Choroid plexus epithelial cell (primary cell): Measurements from ENCODE around the gene KLC4.

Source experiments
- DNase-seq: peaks from one replicate; pipeline ENCODE4 v3.0.0-alpha.2; 2010; ENCODE audit warnings: low read depth
- H3K4me3 ChIP-seq: 2 replicates; pipeline ENCODE4 v1.5.1; 2011; ENCODE audit warnings: low read depth, mild to moderate bottlenecking, control low read depth, low read length, moderate library complexity
- TF ChIP-seq, protein P1 (sequence below): conservative IDR thresholded peaks from 2 replicates; pipeline ENCODE4 v1.5.1; 2011; ENCODE audit warnings: low read depth, mild to moderate bottlenecking, control low read depth, inconsistent platforms, low read length, moderate library complexity

Gene KLC4

DNA sequence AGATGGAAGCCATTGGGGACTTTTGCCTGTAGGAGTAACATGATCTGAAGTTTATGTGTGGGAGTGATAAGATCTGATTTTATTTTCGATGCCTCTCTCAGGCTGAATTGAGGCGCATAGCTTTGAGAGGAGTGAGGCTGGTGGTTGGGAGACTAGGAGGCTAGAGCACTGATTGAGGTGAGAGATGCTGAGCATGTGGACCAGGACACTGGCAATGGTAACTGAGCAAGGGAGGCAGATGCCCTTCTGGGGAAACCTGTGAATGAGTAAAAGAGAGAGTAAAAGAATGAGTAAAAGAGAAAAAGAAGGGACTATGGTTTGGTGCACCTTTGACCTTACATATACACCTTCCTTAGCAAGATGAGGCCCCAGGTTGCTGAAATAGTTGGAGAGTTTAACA lies 35.0 kb upstream of the KLC4 start:
- no peak for DNase-seq
- TF ChIP-seq, protein P1, sequence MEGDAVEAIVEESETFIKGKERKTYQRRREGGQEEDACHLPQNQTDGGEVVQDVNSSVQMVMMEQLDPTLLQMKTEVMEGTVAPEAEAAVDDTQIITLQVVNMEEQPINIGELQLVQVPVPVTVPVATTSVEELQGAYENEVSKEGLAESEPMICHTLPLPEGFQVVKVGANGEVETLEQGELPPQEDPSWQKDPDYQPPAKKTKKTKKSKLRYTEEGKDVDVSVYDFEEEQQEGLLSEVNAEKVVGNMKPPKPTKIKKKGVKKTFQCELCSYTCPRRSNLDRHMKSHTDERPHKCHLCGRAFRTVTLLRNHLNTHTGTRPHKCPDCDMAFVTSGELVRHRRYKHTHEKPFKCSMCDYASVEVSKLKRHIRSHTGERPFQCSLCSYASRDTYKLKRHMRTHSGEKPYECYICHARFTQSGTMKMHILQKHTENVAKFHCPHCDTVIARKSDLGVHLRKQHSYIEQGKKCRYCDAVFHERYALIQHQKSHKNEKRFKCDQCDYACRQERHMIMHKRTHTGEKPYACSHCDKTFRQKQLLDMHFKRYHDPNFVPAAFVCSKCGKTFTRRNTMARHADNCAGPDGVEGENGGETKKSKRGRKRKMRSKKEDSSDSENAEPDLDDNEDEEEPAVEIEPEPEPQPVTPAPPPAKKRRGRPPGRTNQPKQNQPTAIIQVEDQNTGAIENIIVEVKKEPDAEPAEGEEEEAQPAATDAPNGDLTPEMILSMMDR: no peak
- no peak overlapping the region for H3K4me3 ChIP-seq

DNA sequence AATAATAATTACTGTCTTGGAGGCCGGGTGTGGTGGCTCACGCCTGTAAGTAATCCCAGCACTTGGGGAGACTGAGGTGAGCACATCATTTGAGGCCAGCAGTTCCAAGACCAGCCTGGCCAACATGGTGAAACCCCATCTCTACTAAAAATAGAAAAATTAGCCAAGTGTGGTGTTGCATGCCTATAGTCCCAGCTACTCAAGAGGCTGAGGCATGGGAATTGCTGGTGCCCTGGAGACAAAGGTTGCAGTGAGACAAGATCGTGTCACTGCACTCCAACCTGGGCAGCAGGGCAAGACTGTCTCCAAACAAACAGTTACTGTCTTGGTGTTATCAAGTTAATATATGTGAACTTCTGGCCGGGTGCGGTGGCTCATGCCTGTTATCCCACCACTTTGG lies 33.1 kb upstream of the KLC4 start:
- no peak overlapping the region for H3K4me3 ChIP-seq
- TF ChIP-seq, protein P1: no peak
- no peak for DNase-seq

DNA sequence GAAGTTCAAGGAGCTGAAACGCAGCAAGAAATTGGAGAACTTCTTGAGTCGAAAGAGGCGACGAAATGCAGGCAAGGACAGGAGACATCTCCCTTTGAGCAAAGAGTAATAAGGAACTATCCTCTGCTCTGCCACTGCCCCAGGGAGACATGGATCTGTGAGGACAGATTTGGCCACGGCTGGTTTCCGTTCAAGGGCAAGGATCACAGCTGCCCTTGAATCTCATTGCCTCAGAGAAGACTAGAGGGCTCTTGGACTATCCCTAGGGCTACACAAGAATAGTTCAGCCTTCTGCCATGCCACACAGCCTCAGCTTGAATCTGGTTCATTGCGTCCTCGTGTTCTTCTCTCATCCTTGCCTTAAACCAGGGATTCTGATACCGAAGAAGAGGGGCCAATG lies 30.3 kb upstream of the KLC4 start:
- H3K4me3 ChIP-seq: no peak overlapping the region
- TF ChIP-seq, protein P1: no peak
- DNase-seq: no peak

DNA sequence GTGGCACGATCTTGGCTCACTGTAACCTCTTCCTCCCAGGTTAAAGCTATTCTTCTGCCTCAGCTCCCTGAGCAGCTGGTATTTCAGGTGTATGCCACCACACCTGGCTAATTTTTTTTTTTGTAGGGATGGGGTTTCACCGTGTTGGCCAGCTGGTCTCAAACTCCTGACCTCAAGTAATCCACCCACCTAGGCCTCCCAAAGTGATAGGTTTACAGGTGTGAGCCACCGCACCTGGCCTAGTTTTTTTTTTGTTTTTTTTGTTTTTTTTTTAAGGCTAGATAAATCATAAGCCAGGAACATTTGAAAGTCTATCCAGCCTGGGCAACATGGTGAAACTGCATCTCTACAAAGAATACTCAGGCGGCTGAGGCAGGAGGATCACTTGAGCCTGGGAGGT lies 27.1 kb upstream of the KLC4 start:
- TF ChIP-seq, protein P1: no peak
- DNase-seq: no peak

DNA sequence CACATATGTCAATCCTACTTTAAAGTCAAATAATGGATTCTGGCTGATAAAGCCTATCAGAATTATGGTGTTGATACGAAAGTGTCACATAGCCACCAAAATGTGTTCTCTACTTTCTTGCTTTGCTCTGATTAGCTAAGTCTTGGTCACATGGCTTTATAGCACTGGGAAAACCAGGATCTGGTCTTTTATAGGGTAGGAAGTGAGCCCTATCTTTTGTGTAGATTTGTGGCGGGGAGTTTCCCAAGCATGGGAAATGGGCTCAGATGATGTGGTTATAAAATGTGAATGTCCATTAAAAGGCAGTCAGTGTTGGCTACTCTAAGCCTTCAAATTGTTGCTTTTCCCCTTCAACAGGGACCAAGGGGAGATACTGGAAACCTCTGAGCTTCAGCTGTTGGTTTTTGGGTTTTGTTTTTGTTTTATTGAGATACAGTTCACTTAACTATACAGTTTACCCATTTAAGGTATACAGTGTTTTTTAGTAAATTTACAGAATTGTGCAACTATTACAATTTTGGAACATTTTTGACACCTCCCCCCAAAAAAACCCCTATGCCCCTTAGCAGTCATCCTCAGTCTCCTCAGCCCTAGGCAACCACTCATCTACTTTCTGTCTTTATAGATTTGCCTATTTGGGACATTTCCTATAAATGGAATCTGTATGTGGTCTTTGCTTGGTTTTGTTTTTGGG lies 25.8 kb upstream of the KLC4 start:
- DNase-seq: no peak
- no peak overlapping the region for H3K4me3 ChIP-seq
- TF ChIP-seq, protein P1: no peak

More for the DNA sequence above, 27.1 kb upstream of the KLC4 start:
- no peak overlapping the region for H3K4me3 ChIP-seq

DNA sequence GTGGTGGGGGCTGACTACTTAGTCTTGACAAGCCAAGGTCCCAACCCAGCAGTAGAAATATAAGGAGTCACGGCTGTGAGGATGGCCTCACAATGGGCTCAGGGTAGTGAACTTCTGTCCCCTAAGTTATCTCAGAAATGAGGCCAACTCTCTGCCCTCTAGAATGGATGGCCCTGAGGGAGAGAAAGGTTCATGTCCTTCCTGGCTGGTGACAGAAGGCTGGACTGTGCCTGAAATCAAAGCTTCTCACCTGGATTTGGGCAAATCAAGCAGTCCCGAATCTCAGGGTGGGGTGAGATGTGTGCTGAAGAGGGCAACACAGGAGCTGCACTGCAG lies 25.3 kb upstream of the KLC4 start:
- DNase-seq: no peak
- no peak overlapping the region for H3K4me3 ChIP-seq
- TF ChIP-seq, protein P1: no peak

DNA sequence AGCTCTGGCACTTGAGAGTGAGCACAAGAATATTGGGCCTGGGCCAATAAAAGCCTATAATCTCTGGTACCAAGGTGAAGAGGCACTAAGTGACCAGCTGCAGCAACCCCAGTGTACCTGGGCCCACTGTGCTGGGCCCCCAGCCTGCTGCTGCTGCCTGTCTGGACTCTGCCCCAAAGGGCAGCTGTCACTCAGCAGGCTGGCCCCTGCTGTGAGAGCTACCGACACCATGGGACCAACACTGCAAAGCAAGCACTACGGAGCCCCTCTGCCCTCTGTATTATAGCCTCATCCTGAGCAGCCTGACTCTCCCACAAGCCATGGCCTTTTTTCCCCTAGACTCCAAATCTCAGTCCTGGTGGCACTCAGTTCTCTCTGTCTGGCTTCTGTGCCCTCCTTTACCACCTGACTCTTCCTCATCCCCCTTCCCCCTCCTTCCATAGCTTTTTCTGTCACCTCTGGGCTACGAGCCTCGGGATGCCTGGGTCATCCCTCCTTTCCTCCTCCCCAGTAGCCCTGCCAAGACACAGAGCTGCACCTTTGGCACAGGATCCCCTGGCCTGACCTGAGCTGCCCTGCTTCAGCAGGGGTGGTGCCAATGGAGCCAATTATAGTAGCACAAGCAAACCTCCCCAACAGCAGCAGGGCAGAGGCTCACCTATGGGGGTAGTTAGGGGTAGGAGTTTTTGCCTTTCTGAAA lies 23.8 kb upstream of the KLC4 start:
- no peak overlapping the region for H3K4me3 ChIP-seq
- no peak for DNase-seq
- TF ChIP-seq, protein P1: no peak
